Femur (tissue), 1 donor: ENCODE results near the gene PTPA.
A peak's percentile ranks its signal among the peaks of the same experiment; 100 is the strongest.

Source experiments
- DNase-seq: peaks from one replicate; pipeline ENCODE4 v3.0.0-alpha.2; 2017

Gene PTPA

GRCh38 chr9:129110740-129111527 is at the start of gene PTPA, which contains the start of gene CRAT:
PTPA (plus strand) TSS chr9:129111415; CDS start chr9:129111601, 186 bp downstream.
CRAT (minus strand) TSS chr9:129110793; CDS start chr9:129110509, 284 bp downstream.
- peak; percentile 99 for DNase-seq

- DNase-seq = no peak
These were observed 48.2 kb upstream of the PTPA start for GRCh38 chr9:129063061-129063460.

GRCh38 chr9:129064499-129064908 is 46.7 kb upstream of the PTPA start:
- DNase-seq = no peak

- no peak for DNase-seq
These were observed 43.1 kb upstream of the PTPA start for GRCh38 chr9:129068110-129068509.

GRCh38 chr9:129068990-129069861 is 42.0 kb upstream of the PTPA start:
- DNase-seq = peak; percentile 78

GRCh38 chr9:129069862-129070641 is 41.2 kb upstream of the PTPA start:
- no peak for DNase-seq

GRCh38 chr9:129070696-129071525 is 40.3 kb upstream of the PTPA start:
- DNase-seq = no peak

GRCh38 chr9:129071526-129072126 is 39.6 kb upstream of the PTPA start:
- no peak for DNase-seq

- DNase-seq = no peak
These were observed 39.0 kb upstream of the PTPA start for GRCh38 chr9:129072171-129072570.

GRCh38 chr9:129073404-129073803 is 37.8 kb upstream of the PTPA start:
- DNase-seq = no peak

GRCh38 chr9:129074106-129074505 is 37.1 kb upstream of the PTPA start:
- no peak for DNase-seq

- DNase-seq = no peak
These were observed 35.1 kb upstream of the PTPA start for GRCh38 chr9:129075996-129076639.

GRCh38 chr9:129076640-129077037 is 34.6 kb upstream of the PTPA start:
- DNase-seq = no peak

- no peak for DNase-seq
These were observed 34.0 kb upstream of the PTPA start for GRCh38 chr9:129077236-129077635.

GRCh38 chr9:129078691-129079503 is 32.3 kb upstream of the PTPA start:
- DNase-seq = peak; percentile 12

GRCh38 chr9:129079829-129080228 is 31.4 kb upstream of the PTPA start:
- no peak for DNase-seq

GRCh38 chr9:129080298-129080600 is 31.0 kb upstream of the PTPA start:
- no peak for DNase-seq

- DNase-seq = peak; percentile 100
These were observed 30.4 kb upstream of the PTPA start, which contains the start of gene DOLPP1 for GRCh38 chr9:129080601-129081387. DOLPP1 (plus strand) TSS chr9:129081111; CDS start chr9:129081132, 21 bp downstream.

GRCh38 chr9:129081388-129081904 is 29.8 kb upstream of the PTPA start:
- DNase-seq = no peak
